GM06990 (cell line): Measurements from ENCODE around the gene UST.

ENCODE experiments used
- DNase-seq: peaks from one replicate; pipeline ENCODE4 v3.0.0-alpha.2; 2011; ENCODE audit not compliant: insufficient read length; ENCODE audit errors: extremely low read depth
- H3K27me3 ChIP-seq: replicated peaks from 2 replicates; pipeline ENCODE4 v1.6.0; 2011; ENCODE audit warnings: low read length; ENCODE audit not compliant: control insufficient read depth, insufficient read depth
- H3K36me3 ChIP-seq: 2 replicates; pipeline ENCODE4 v1.5.1; 2011; ENCODE audit warnings: low read length; ENCODE audit not compliant: control insufficient read depth, insufficient read depth
- H3K4me3 ChIP-seq: replicated peaks from 2 replicates; pipeline ENCODE4 v1.5.1; 2011; ENCODE audit warnings: low read depth, mild to moderate bottlenecking, control low read depth, low read length
- CTCF ChIP-seq: IDR thresholded peaks from 2 replicates; pipeline ENCODE4 v1.5.1; 2011; ENCODE audit warnings: low read length, control low read depth, mild to moderate bottlenecking, inconsistent platforms; ENCODE audit not compliant: insufficient read depth, poor library complexity, severe bottlenecking

Gene UST

GRCh38 chr6:148818939-148819575 lies 72.2 kb downstream of the UST start:
- Histone ChIP-seq H3K36me3 (no peaks in the 10 kb centered on the region), H3K27me3 (no peaks in the 10 kb centered on the region), H3K4me3 (no peak overlapping the region)
- no peak for DNase-seq
- no peak for TF ChIP-seq CTCF

- no peaks in the 10 kb centered on the region for H3K27me3 ChIP-seq
- no peak overlapping the region for H3K4me3 ChIP-seq
- no peaks in the 10 kb centered on the region for H3K36me3 ChIP-seq
- no peak for TF ChIP-seq CTCF
- DNase-seq, result no peak
Observed at GRCh38 chr6:148819852-148820251, 73.0 kb downstream of the UST start.

- Histone ChIP-seq H3K4me3 (no peak overlapping the region), H3K27me3 (no peaks in the 10 kb centered on the region), H3K36me3 (no peaks in the 10 kb centered on the region)
- TF ChIP-seq CTCF, result no peak
- DNase-seq, result no peak
Observed at GRCh38 chr6:148822819-148823218, 76.0 kb downstream of the UST start.

GRCh38 chr6:148824291-148824690 lies 77.5 kb downstream of the UST start:
- no peak for TF ChIP-seq CTCF
- Histone ChIP-seq H3K4me3 (no peak overlapping the region), H3K36me3 (no peaks in the 10 kb centered on the region), H3K27me3 (no peaks in the 10 kb centered on the region)
- DNase-seq, result no peak

GRCh38 chr6:148824960-148825359 lies 78.1 kb downstream of the UST start:
- TF ChIP-seq CTCF, result no peak
- no peak overlapping the region for H3K4me3 ChIP-seq
- no peaks in the 10 kb centered on the region for H3K36me3 ChIP-seq
- no peak for DNase-seq
- no peaks in the 10 kb centered on the region for H3K27me3 ChIP-seq

- Histone ChIP-seq H3K27me3 (no peaks in the 10 kb centered on the region), H3K4me3 (no peak overlapping the region), H3K36me3 (no peaks in the 10 kb centered on the region)
- no peak for DNase-seq
- no peak for TF ChIP-seq CTCF
Observed at GRCh38 chr6:148825492-148825891, 78.7 kb downstream of the UST start.
